IgD-negative memory B cell (primary cell): ENCODE measurements around the gene NRG3. TPM values are rescaled to one million over a fixed set of nuclear protein-coding genes. Genes with fewer than 3 reads are reported as not detected.
"Not testable (repeated sequence)": the region's sequence is repeated elsewhere in the genome, so short reads cannot be mapped to it uniquely, and the experiment has no call there.

ENCODE experiments used
- H3K27ac Mint-ChIP-seq, 3 donors: one replicate each; pipeline ENCODE4 v1.8.0; 2020 to 2022; ENCODE audit warnings: mild to moderate bottlenecking in 3 of 3, mixed read lengths in 3 of 3, moderate library complexity in 1 of 3
- H3K27me3 Mint-ChIP-seq: one replicate; pipeline ENCODE4 v1.8.0; 2021; ENCODE audit warnings: mixed read lengths
- H3K36me3 Mint-ChIP-seq: one replicate; pipeline ENCODE4 v1.8.0; 2020; ENCODE audit warnings: mild to moderate bottlenecking, mixed read lengths
- H3K4me1 Mint-ChIP-seq, 3 donors: one replicate each; pipeline ENCODE4 v1.8.0; 2020 to 2022; ENCODE audit warnings: mixed read lengths in 3 of 3, mild to moderate bottlenecking in 1 of 3
- H3K4me3 Mint-ChIP-seq, 4 donors: one replicate each; pipeline ENCODE4 v1.8.0; 2020 to 2022; ENCODE audit warnings: mild to moderate bottlenecking in 4 of 4, mixed read lengths in 4 of 4, moderate library complexity in 3 of 4
- H3K9me3 Mint-ChIP-seq, 3 donors: one replicate each; pipeline ENCODE4 v1.8.0; 2020 to 2021; ENCODE audit warnings: mixed read lengths in 3 of 3, mild to moderate bottlenecking in 1 of 3
- polyA plus RNA-seq: library from polyadenylated mRNA; unstranded; fragments of 300-500 nt; fragmentation: Illumina TruSeq; gene quantifications from one replicate; pipeline ENCODE4 v1.2.3, GENCODE V29; 2021

The NRG3 gene
- polyA plus RNA-seq, 1 donor from 2014 or later: not detected

- H3K36me3 Mint-ChIP-seq: no peaks in the 10 kb centered on the region
- H3K27me3 Mint-ChIP-seq: no peaks in the 10 kb centered on the region
- peaks cover 1 to 6% (median 4%) of the 10 kb centered on the region in 3 donors for H3K9me3 Mint-ChIP-seq
- no peaks in the 10 kb centered on the region for H3K4me1 Mint-ChIP-seq
- H3K27ac Mint-ChIP-seq: no peak overlapping the region
- no peak overlapping the region for H3K4me3 Mint-ChIP-seq
Measured at GRCh38 chr10:82056391-82056790, 181.4 kb downstream of the NRG3 start.

DNA sequence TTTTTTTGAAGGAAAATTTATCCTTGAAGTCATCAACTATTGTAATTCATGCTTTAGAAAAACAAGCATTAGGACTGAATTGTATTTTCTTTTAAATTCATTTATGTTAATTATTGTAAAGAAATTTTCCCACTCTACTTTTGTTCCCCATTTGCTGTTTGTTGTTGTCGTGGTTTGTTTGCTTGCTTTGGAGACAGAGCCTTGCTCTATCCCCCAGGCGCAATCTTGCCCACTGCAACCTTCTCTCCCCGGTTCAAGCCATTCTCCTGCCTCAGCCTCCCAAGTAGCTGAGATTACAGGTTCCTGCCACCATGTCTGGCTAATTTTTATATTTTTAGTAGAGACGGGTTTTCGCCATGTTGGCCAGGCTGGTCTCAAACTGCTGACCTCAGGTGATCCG lies 192.2 kb downstream of the NRG3 start:
- not testable (repeated sequence) for H3K27ac Mint-ChIP-seq, H3K4me1 Mint-ChIP-seq, H3K36me3 Mint-ChIP-seq, H3K27me3 Mint-ChIP-seq, H3K4me3 Mint-ChIP-seq
- H3K9me3 Mint-ChIP-seq: peaks cover 0 to 24% (median 1%) of the 10 kb centered on the region in 3 donors

- H3K36me3 Mint-ChIP-seq: no peaks in the 10 kb centered on the region
- H3K27me3 Mint-ChIP-seq: no peaks in the 10 kb centered on the region
- H3K4me1 Mint-ChIP-seq: no peaks in the 10 kb centered on the region
- H3K9me3 Mint-ChIP-seq: peaks cover 0 to 21% (median 1%) of the 10 kb centered on the region in 3 donors
- H3K27ac Mint-ChIP-seq: no peak overlapping the region
- H3K4me3 Mint-ChIP-seq: no peak overlapping the region
Measured at GRCh38 chr10:82068501-82068900, 193.5 kb downstream of the NRG3 start.

DNA sequence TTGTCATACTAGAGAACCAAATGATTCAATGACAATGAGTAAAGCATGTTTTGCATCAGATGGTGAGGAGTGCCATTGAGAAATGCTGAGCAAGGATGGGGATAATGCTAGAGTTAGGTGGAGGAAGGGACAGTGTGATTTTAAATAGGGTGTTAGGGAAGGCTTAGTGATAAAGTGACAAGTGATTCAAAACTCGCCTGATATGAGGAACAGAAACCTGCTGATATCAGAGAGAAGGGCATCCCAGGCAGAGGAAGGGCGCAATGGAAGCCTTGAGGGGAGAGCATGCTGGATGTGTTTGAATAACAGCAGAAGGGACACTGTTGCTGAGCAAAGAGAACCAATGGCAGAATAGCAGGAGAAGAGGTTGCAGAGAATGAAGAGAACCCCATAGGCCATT lies 196.2 kb downstream of the NRG3 start:
- no peaks in the 10 kb centered on the region for H3K36me3 Mint-ChIP-seq
- H3K4me3 Mint-ChIP-seq: no peak overlapping the region
- no peaks in the 10 kb centered on the region for H3K27me3 Mint-ChIP-seq
- no peak overlapping the region for H3K27ac Mint-ChIP-seq
- peaks cover 2 to 17% (median 3%) of the 10 kb centered on the region in 3 donors for H3K9me3 Mint-ChIP-seq
- no peaks in the 10 kb centered on the region for H3K4me1 Mint-ChIP-seq

DNA sequence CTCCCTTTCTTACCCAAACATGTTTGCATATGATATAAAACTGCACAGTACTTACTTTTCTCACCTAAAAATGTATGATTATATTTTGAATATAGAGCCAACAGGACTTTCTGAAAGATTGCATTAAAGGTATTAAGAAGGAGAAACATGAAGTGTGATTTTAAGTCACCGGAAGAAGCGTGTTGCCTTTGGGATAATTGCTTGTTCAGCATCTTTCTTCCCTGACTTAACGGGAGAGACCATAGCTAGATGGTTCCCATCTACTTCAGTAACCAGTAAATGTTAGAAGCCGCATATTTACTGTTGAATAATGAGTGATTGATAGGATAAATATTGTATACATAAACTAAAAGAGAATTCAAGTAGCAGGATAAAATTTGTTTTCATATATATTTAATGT lies 197.1 kb downstream of the NRG3 start:
- H3K36me3 Mint-ChIP-seq: no peaks in the 10 kb centered on the region
- no peaks in the 10 kb centered on the region for H3K27me3 Mint-ChIP-seq
- H3K9me3 Mint-ChIP-seq: peaks cover 2 to 14% (median 3%) of the 10 kb centered on the region in 3 donors
- H3K27ac Mint-ChIP-seq: no peak overlapping the region
- no peaks in the 10 kb centered on the region for H3K4me1 Mint-ChIP-seq
- H3K4me3 Mint-ChIP-seq: no peak overlapping the region

GRCh38 chr10:82075605-82076004 lies 200.6 kb downstream of the NRG3 start:
- H3K27ac Mint-ChIP-seq: no peak overlapping the region
- peaks cover 2 to 10% (median 5%) of the 10 kb centered on the region in 3 donors for H3K9me3 Mint-ChIP-seq
- no peak overlapping the region for H3K4me3 Mint-ChIP-seq
- no peaks in the 10 kb centered on the region for H3K36me3 Mint-ChIP-seq
- no peaks in the 10 kb centered on the region for H3K27me3 Mint-ChIP-seq
- H3K4me1 Mint-ChIP-seq: no peaks in the 10 kb centered on the region

GRCh38 chr10:82084496-82084895 lies 209.5 kb downstream of the NRG3 start:
- Mint-ChIP-seq H3K9me3 (peaks cover 0 to 2% (median 2%) of the 10 kb centered on the region in 3 donors), H3K4me3 (no peak overlapping the region), H3K27ac (no peak overlapping the region), H3K36me3 (no peaks in the 10 kb centered on the region), H3K4me1 (no peaks in the 10 kb centered on the region), H3K27me3 (no peaks in the 10 kb centered on the region)

DNA sequence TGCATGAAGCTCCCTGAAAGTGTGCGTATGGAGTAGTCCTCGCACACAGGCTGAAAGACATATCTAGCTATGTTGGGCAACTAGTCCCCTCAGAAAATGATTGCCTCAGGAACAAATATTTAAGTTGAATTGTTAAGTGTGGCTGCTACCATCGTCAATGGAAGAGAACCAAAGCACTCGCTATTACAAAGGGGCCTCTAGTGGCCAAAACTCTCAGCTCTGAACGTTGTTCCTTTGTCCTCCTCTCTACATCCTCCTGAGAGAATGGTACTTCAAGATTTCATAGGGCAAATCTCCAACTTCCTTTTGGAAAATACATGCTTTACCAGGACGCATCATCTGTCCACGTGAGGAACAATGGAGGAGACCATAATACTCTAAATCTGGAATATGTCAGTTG lies 209.9 kb downstream of the NRG3 start:
- H3K36me3 Mint-ChIP-seq: no peaks in the 10 kb centered on the region
- H3K27ac Mint-ChIP-seq: no peak overlapping the region
- no peak overlapping the region for H3K4me3 Mint-ChIP-seq
- no peaks in the 10 kb centered on the region for H3K27me3 Mint-ChIP-seq
- no peaks in the 10 kb centered on the region for H3K4me1 Mint-ChIP-seq
- peaks cover 0 to 2% (median 2%) of the 10 kb centered on the region in 3 donors for H3K9me3 Mint-ChIP-seq

GRCh38 chr10:82089327-82089726 lies 214.3 kb downstream of the NRG3 start:
- peaks cover 0 to 6% (median 2%) of the 10 kb centered on the region in 3 donors for H3K9me3 Mint-ChIP-seq
- H3K4me3 Mint-ChIP-seq: no peak overlapping the region
- H3K36me3 Mint-ChIP-seq: no peaks in the 10 kb centered on the region
- H3K27me3 Mint-ChIP-seq: no peaks in the 10 kb centered on the region
- H3K27ac Mint-ChIP-seq: no peak overlapping the region
- H3K4me1 Mint-ChIP-seq: no peaks in the 10 kb centered on the region

GRCh38 chr10:82091413-82091812 lies 216.4 kb downstream of the NRG3 start:
- Mint-ChIP-seq H3K27ac (no peak overlapping the region), H3K4me1 (no peaks in the 10 kb centered on the region), H3K9me3 (peaks cover 0 to 6% (median 2%) of the 10 kb centered on the region in 3 donors), H3K27me3 (no peaks in the 10 kb centered on the region), H3K36me3 (no peaks in the 10 kb centered on the region), H3K4me3 (no peak overlapping the region)

- H3K4me3 Mint-ChIP-seq: peak overlapping the region in 1 of 4 donors; percentile 22
- H3K4me1 Mint-ChIP-seq: no peaks in the 10 kb centered on the region
- no peak overlapping the region for H3K27ac Mint-ChIP-seq
- H3K36me3 Mint-ChIP-seq: no peaks in the 10 kb centered on the region
- no peaks in the 10 kb centered on the region for H3K27me3 Mint-ChIP-seq
- peaks cover 0 to 6% (median 2%) of the 10 kb centered on the region in 3 donors for H3K9me3 Mint-ChIP-seq
Measured at GRCh38 chr10:82092111-82092510, 217.1 kb downstream of the NRG3 start.

DNA sequence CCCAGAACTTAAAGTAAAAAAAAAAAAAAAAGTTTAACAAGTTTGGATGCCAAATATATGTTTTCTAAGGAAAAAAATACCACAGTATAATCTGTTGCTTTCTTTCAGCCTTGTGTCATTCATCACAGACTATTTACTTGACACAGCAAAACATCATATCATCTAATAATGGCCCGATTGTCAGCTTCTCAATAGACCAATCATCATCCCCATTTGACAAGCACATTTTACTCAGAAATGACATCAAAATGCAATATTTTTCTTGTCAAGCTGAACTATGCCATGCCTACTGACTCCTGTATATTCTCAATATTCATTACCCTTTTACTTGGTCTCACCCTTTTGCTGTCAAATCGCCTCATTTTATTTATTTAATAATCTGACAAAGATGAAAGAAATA lies 249.7 kb downstream of the NRG3 start:
- H3K36me3 Mint-ChIP-seq: no peaks in the 10 kb centered on the region
- peaks cover 2 to 21% (median 5%) of the 10 kb centered on the region in 3 donors for H3K9me3 Mint-ChIP-seq
- H3K27me3 Mint-ChIP-seq: no peaks in the 10 kb centered on the region
- no peak overlapping the region for H3K4me3 Mint-ChIP-seq
- no peaks in the 10 kb centered on the region for H3K4me1 Mint-ChIP-seq
- H3K27ac Mint-ChIP-seq: no peak overlapping the region

DNA sequence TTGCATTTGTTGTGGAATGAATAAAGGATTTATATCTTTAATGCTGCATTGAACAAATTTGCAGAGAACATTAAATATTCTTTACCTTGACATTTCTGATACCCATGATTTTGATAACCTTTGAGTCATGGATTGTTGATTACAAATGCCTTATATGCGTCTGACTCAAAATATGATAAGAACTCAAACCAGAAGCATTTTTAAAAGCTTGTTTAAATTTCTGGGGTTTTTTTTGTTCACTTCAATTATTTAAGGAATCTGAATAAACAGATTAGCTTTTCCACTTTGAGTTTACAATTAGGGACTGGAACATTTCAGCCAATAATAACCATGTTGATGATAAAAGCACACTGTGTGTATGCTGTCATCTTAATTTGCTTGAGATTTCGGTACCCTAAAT lies 253.5 kb downstream of the NRG3 start:
- Mint-ChIP-seq H3K4me1 (no peaks in the 10 kb centered on the region), H3K9me3 (peaks cover 4 to 16% (median 14%) of the 10 kb centered on the region in 3 donors), H3K27ac (no peak overlapping the region), H3K36me3 (no peaks in the 10 kb centered on the region), H3K4me3 (no peak overlapping the region), H3K27me3 (no peaks in the 10 kb centered on the region)

GRCh38 chr10:82136103-82136502 lies 261.1 kb downstream of the NRG3 start:
- Mint-ChIP-seq H3K36me3 (peaks cover 4% of the 10 kb centered on the region), H3K4me3 (no peak overlapping the region), H3K9me3 (peaks cover 4 to 9% (median 6%) of the 10 kb centered on the region in 3 donors), H3K27ac (no peak overlapping the region), H3K27me3 (no peaks in the 10 kb centered on the region), H3K4me1 (no peaks in the 10 kb centered on the region)

DNA sequence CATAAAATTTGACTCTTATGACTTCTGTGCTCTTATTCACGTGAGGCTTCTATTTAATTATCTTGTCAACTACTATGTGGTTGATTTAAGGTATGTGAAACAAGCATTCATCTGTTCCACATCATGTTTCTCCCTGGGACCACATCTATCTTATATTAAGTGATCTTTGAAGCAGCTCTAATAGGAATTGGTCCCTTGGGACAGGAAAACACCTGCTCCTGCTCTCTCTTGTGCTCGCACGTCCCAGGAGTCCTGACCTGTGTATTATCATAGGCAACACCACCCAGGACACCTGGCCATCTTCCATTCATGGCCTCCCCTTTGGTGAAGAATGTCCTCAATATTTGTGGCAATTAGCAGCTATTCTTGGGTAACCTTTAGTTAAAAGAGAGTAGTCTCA lies 269.2 kb downstream of the NRG3 start:
- H3K27ac Mint-ChIP-seq: no peak overlapping the region
- no peaks in the 10 kb centered on the region for H3K9me3 Mint-ChIP-seq
- no peak overlapping the region for H3K4me3 Mint-ChIP-seq
- no peaks in the 10 kb centered on the region for H3K36me3 Mint-ChIP-seq
- no peaks in the 10 kb centered on the region for H3K4me1 Mint-ChIP-seq
- H3K27me3 Mint-ChIP-seq: no peaks in the 10 kb centered on the region

GRCh38 chr10:82148764-82149163 lies 273.8 kb downstream of the NRG3 start:
- H3K27me3 Mint-ChIP-seq: no peaks in the 10 kb centered on the region
- H3K27ac Mint-ChIP-seq: no peak overlapping the region
- no peak overlapping the region for H3K4me3 Mint-ChIP-seq
- H3K9me3 Mint-ChIP-seq: peaks cover 0 to 11% (median 3%) of the 10 kb centered on the region in 3 donors
- no peaks in the 10 kb centered on the region for H3K4me1 Mint-ChIP-seq
- H3K36me3 Mint-ChIP-seq: no peaks in the 10 kb centered on the region

GRCh38 chr10:82149674-82150073 lies 274.7 kb downstream of the NRG3 start:
- Mint-ChIP-seq H3K36me3 (no peaks in the 10 kb centered on the region), H3K9me3 (peaks cover 0 to 14% (median 3%) of the 10 kb centered on the region in 3 donors), H3K27me3 (no peaks in the 10 kb centered on the region), H3K4me3 (no peak overlapping the region), H3K4me1 (no peaks in the 10 kb centered on the region), H3K27ac (no peak overlapping the region)
